Endothelial cell of umbilical vein (primary cell): ENCODE data around the gene UBD.

ENCODE experiments used
- CTCF ChIP-seq, 2 donors: IDR thresholded peaks; 1 replicate in 1 of 2; 2 replicates in 1 of 2; pipeline ENCODE4 v1.5.1; 2011; ENCODE audit warnings: low read length in 2 of 2, mild to moderate bottlenecking in 2 of 2, moderate library complexity in 2 of 2, control low read depth in 1 of 2, inconsistent platforms in 1 of 2, low read depth in 1 of 2; ENCODE audit not compliant: insufficient read depth in 1 of 2; ENCODE audit errors: extremely low read depth in 1 of 2
- EZH2 ChIP-seq: IDR thresholded peaks from 2 replicates; pipeline ENCODE4 v1.6.1; 2012; ENCODE audit warnings: borderline replicate concordance, low read depth, mild to moderate bottlenecking, moderate library complexity, low read length, inconsistent platforms; ENCODE audit not compliant: severe bottlenecking
- FOS ChIP-seq: IDR thresholded peaks from 2 replicates; pipeline ENCODE4 v1.6.1; 2011; ENCODE audit warnings: mild to moderate bottlenecking, low read length, moderate library complexity, borderline replicate concordance; ENCODE audit not compliant: insufficient read depth
- GATA2 ChIP-seq: IDR thresholded peaks from 2 replicates; pipeline ENCODE4 v1.7.0; 2011; ENCODE audit warnings: low read depth, mild to moderate bottlenecking, moderate library complexity, mixed read lengths, low read length; ENCODE audit not compliant: insufficient read length, insufficient read depth
- JUN ChIP-seq: IDR thresholded peaks from 2 replicates; pipeline ENCODE4 v1.6.1; 2011; ENCODE audit warnings: borderline replicate concordance, low read depth; ENCODE audit not compliant: insufficient read length, insufficient read depth
- MYC ChIP-seq: IDR thresholded peaks from one replicate; pipeline ENCODE4 v1.6.1; 2011; ENCODE audit warnings: mild to moderate bottlenecking, low read depth, low read length
- POLR2A ChIP-seq: IDR thresholded peaks from 2 replicates; pipeline ENCODE4 v1.6.1; 2012; ENCODE audit warnings: low read depth, mild to moderate bottlenecking, control low read depth, low read length
- POLR2AphosphoS5 ChIP-seq: IDR thresholded peaks from 2 replicates; pipeline ENCODE4 v1.6.1; 2012; ENCODE audit warnings: low read depth, mild to moderate bottlenecking, control low read depth, low read length, moderate library complexity; ENCODE audit not compliant: insufficient read depth

GRCh38 chr6:29547573-29547972 lies 12.0 kb downstream of the UBD start:
- TF ChIP-seq EZH2 = no peak
- TF ChIP-seq CTCF (IDR thresholded peaks at IDR 0.05; ENCODE audit: extremely low read depth in 1 of 2, insufficient read depth in 1 of 2, low read depth in 1 of 2, low read length in 2 of 2) = no peak
- no peak for TF ChIP-seq GATA2
- TF ChIP-seq POLR2AphosphoS5 = no peak
- no peak for TF ChIP-seq POLR2A
- TF ChIP-seq MYC = no peak
- TF ChIP-seq JUN = no peak
- TF ChIP-seq FOS = no peak
